ENCODE data around the gene SPEG.

DNA sequence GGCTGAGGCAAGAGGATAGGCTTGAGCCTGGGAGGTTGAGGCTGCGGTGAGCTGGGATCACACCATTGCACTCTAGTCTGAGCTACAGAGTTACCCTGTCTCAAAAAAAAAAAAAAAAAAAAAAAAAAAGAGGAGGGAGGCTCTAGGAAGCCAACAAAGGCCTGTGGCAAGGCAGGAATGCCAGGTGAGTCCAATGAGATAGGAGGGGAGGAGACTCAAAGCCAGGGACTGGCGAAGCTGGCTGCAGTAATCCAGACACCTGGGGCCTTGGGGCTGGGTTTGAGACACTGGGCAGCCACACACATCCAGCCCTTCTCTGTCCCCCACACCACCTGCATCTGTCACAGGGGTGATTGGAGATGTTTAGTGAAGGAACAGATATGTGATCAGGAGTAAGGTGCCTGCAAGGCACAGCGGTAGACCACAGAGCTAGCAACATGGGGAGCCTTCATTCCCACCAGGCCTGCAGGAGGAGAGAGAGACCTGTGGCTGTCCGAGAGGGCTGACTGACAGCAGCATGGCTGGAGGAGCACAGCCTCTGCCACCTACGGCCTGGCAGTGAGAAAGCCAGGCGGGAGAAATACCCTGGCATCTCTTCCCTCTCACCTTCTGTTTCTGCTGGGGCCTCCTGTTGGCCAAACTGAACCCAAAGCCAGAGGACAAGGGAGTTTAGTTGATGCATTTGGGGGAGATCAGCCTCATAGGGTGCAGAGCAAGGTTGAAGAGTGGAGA, 99.5 kb downstream of the SPEG start:
- TF ChIP-seq, protein P1, sequence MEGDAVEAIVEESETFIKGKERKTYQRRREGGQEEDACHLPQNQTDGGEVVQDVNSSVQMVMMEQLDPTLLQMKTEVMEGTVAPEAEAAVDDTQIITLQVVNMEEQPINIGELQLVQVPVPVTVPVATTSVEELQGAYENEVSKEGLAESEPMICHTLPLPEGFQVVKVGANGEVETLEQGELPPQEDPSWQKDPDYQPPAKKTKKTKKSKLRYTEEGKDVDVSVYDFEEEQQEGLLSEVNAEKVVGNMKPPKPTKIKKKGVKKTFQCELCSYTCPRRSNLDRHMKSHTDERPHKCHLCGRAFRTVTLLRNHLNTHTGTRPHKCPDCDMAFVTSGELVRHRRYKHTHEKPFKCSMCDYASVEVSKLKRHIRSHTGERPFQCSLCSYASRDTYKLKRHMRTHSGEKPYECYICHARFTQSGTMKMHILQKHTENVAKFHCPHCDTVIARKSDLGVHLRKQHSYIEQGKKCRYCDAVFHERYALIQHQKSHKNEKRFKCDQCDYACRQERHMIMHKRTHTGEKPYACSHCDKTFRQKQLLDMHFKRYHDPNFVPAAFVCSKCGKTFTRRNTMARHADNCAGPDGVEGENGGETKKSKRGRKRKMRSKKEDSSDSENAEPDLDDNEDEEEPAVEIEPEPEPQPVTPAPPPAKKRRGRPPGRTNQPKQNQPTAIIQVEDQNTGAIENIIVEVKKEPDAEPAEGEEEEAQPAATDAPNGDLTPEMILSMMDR (IDR thresholded peaks at IDR 0.05; ENCODE audit: low read depth, low read length), result no peak
- TF ChIP-seq EZH2phosphoT487 (IDR thresholded peaks at IDR 0.05; ENCODE audit: low read depth), result no peak

Data from OCI-LY3 (cell line).